Stimulated activated naive CD8-positive, alpha-beta T cell treated with anti-CD3 and anti-CD28 coated beads, Interleukin-15, amount 100 ng/mL, for 72 hours (primary cell): ENCODE results near the gene ANO7.

Experiments
- ATAC-seq: fragments of 150-1000 bp; cut with Tn5 transposase; 2 replicates; pipeline ENCODE4 v1.10.0; 2021; ENCODE audit warnings: mild to moderate bottlenecking, moderate library complexity
- DNase-seq, 2 donors: peaks; one replicate each; pipeline ENCODE4 v3.0.0; 2021 to 2022
- H3K27ac Mint-ChIP-seq, 2 donors: one replicate each; pipeline ENCODE4 v1.8.0; 2022; ENCODE audit warnings: mild to moderate bottlenecking in 2 of 2, mixed read lengths in 2 of 2, moderate library complexity in 2 of 2
- H3K27me3 Mint-ChIP-seq: one replicate; pipeline ENCODE4 v1.8.0; 2022; ENCODE audit warnings: mixed read lengths
- H3K4me1 Mint-ChIP-seq: one replicate; pipeline ENCODE4 v1.8.0; 2022; ENCODE audit warnings: mild to moderate bottlenecking, mixed read lengths
- H3K4me3 Mint-ChIP-seq, 2 donors: one replicate each; pipeline ENCODE4 v1.8.0; 2022; ENCODE audit warnings: mild to moderate bottlenecking in 2 of 2, mixed read lengths in 2 of 2, moderate library complexity in 1 of 2
- H3K9me3 Mint-ChIP-seq, 2 donors: one replicate each; pipeline ENCODE4 v1.8.0; 2022; ENCODE audit warnings: mixed read lengths in 2 of 2

The ANO7 gene

DNA sequence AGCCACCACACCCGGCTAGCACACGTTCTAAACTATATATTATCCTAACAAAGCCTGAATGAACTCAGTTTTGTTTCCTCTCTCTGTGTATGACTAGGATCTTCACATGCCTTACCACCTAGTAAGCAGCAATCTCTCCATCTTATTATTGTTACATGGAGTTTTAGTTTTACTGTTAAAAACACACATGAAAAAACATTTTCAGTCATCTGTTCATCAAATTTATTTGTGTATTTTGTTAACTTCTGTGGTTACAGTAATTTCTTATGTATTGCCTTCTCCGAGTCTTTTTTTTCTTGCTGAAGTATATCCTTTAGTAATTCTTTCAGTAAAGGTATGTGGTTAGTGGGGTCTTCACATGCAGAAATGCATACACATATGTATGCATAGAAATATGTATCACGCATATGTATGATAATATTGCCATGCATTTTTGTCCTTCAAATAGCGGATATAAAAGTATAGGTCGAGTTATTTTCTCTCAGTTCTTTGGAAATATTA is 31.4 kb downstream of the ANO7 start:
- peaks cover 51% of the 10 kb centered on the region for H3K4me1 Mint-ChIP-seq
- DNase-seq (no peak), ATAC-seq (no peak)
- no peak overlapping the region for H3K27ac Mint-ChIP-seq
- H3K27me3 Mint-ChIP-seq, result peaks cover 23% of the 10 kb centered on the region
- no peak overlapping the region for H3K4me3 Mint-ChIP-seq
- no peaks in the 10 kb centered on the region for H3K9me3 Mint-ChIP-seq

DNA sequence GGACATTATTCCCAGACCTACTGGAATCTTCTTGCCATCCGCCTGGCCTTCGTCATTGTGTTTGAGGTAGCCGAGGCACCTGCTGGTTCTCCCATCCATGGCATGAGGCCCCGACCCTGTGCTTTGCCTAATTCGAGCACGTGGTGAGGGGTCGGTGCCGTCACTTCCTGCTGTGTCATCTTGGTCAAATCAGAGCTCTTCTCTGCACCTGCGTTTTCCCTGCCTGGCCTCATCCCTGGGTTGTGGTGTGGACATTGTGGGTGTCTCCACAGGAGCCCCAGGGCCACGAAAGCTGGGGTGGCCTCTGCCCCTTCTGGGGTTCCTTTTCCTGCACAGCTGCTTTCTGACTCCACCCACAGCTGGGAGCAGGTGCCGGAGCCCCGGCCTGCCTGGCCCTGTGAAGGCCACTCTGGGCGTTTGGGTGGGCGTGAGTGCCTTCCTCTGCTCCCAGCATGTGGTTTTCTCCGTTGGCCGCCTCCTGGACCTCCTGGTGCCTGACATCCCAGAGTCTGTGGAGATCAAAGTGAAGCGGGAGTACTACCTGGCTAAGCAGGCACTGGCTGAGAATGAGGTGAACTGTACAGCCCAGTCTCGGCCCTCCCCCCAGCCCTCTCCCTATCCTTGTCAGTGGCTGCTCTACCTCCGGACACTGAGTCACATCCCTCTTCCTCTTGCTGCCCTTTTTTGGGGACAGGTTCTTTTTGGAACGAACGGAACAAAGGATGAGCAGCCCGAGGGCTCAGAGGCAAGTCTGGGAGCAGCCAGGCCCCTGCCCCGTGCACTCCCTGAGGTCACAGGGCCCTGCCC is 34.9 kb downstream of the ANO7 start:
- DNase-seq, result no peak
- H3K9me3 Mint-ChIP-seq, result no peaks in the 10 kb centered on the region
- H3K4me3 Mint-ChIP-seq, result no peak overlapping the region
- H3K27me3 Mint-ChIP-seq, result peaks cover 9% of the 10 kb centered on the region
- peaks cover 41% of the 10 kb centered on the region for H3K4me1 Mint-ChIP-seq
- H3K27ac Mint-ChIP-seq, result peak overlapping the region in 1 of 2 donors; percentile 1
- peak; percentile 55 for ATAC-seq

DNA sequence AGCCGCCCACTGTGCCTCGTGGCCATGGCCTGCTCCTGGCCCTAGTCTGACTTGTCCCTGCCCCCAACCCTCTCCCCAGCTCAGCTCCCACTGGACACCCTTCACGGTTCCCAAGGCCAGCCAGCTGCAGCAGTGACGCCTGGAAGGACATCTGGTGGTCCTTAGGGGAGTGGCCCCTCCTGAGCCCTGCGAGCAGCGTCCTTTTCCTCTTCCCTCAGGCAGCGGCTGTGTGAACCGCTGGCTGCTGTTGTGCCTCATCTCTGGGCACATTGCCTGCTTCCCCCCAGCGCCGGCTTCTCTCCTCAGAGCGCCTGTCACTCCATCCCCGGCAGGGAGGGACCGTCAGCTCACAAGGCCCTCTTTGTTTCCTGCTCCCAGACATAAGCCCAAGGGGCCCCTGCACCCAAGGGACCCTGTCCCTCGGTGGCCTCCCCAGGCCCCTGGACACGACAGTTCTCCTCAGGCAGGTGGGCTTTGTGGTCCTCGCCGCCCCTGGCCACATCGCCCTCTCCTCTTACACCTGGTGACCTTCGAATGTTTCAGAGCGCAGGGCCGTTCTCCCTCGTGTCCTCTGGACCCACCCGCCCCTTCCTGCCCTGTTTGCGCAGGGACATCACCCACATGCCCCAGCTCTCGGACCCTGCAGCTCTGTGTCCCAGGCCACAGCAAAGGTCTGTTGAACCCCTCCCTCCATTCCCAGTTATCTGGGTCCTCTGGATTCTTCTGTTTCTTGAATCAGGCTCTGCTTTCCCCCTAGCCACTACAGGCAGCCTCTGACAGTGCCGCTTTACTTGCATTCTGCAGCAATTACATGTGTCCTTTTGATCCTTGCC is 35.8 kb downstream of the ANO7 start:
- Mint-ChIP-seq H3K4me3 (peak overlapping the region in 1 of 2 donors; percentile 27), H3K27me3 (peaks cover 8% of the 10 kb centered on the region), H3K4me1 (peaks cover 33% of the 10 kb centered on the region), H3K9me3 (no peaks in the 10 kb centered on the region), H3K27ac (peak overlapping the region; percentile 50 to 75)
- peak; percentile 42 for ATAC-seq
- no peak for DNase-seq

DNA sequence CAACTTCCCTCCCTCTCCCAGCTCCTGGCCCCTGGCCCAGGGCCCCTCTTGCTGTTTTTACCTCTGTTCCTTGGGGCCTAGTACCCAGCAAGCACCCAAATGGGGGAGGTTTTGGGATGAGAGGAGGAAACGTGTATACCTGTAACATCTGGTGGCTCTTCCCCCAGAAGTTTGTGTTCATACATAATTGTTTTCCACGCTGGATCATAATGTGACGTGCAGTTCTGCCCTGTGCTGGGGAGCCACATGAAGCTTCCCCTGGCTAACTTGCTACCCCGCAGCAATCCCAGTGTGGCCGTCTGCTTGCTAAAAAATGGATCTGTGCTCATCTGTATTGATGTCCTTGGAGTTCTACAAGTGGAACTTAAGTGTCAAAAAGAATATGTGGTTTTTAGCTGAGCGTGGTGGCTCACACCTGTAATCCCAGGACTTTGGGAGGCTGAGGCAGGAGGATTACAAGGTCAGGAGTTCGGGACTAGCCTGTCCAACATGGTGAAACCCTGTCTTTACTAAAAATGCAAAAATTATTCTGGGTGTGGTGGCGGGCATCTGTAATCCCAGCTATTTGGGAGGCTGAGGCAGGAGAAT is 36.5 kb downstream of the ANO7 start:
- Mint-ChIP-seq H3K9me3 (no peaks in the 10 kb centered on the region), H3K27me3 (peaks cover under 1% of the 10 kb centered on the region), H3K4me1 (peaks cover 26% of the 10 kb centered on the region), H3K27ac (peak overlapping the region in 1 of 2 donors; percentile 50), H3K4me3 (no peak overlapping the region)
- no peak for ATAC-seq
- no peak for DNase-seq

DNA sequence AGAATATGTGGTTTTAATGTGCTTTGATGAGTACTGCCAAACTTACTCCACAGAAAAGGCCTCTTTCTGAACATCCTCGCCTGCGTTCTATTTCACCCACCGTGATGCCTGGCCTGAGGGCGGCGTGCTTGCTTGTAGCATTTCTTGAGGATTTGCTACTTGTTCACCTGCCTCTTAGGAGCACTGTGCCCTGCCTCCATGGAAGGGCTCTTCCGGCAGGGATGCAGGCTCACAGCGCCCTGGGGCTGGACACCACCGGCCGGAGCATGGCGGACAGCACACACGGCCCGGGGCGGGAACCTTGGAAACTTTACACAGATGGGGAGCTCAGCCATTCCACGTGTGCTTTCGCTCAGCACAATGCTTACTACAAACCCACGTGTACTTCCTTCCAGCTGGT is 37.1 kb downstream of the ANO7 start:
- Mint-ChIP-seq H3K4me1 (peaks cover 24% of the 10 kb centered on the region), H3K9me3 (no peaks in the 10 kb centered on the region), H3K27me3 (no peaks in the 10 kb centered on the region), H3K4me3 (no peak overlapping the region), H3K27ac (no peak overlapping the region)
- no peak for ATAC-seq
- no peak for DNase-seq

DNA sequence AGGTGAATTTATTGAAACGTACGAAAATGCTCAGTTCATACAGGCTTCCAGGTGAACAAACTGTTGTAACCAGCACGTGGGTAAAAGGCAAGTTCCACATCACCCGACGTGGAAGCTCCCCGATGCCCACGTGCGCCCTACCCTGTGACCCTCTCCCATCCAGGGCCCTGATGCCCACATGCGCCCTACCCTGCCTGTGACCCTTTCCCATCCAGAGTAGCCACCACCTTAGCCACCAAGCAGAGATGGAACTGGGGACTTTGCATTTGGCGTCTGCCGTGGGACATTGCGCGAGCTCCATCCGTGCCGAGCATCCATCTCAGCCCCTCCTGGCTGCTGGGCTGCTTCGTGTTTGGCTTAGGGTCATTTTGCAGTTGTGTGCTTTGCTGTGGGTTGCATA is 37.5 kb downstream of the ANO7 start:
- H3K27me3 Mint-ChIP-seq, result no peaks in the 10 kb centered on the region
- no peak for DNase-seq
- H3K9me3 Mint-ChIP-seq, result no peaks in the 10 kb centered on the region
- H3K4me1 Mint-ChIP-seq, result peaks cover 24% of the 10 kb centered on the region
- no peak for ATAC-seq
- no peak overlapping the region for H3K4me3 Mint-ChIP-seq
- H3K27ac Mint-ChIP-seq, result no peak overlapping the region

DNA sequence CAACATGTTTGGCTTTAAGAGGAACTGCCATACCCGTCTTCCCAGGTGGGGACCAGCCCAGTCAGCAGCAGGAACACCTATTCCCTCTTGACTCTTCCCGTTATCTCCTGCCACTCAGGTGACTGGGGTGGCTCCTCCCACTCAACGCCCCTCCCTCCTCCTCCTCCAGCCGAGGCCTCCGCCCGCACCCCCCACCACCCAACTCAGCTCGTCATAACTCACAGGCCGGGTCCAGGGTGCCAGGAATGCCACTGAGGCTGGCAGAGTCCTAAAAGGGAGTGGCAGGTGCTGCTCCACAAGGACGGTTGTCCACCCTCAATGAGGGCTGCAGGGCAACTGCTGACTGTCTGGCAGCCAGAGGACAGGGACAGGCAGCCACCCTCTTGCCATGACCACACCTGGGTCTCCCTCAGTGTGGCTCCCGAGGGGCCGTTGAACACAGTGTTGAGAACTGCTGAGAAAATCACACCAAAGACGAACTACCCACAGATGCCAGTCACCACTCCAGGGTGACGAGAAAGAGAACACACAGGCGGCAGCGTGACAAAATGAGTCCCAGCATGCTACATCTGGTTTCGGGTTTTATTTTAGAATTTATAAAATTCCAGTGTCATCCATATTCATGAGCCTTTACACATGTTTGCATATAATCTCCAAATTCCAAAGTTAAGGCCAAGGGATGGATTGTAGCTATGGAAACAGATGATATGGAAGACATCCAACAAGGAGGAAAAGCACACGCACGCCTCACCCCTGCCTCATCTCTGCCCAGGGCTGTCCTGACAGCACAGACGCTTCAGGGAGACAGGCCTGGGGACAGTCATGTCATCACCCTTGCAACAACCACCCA is 38.5 kb downstream of the ANO7 start:
- ATAC-seq, result no peak
- no peak for DNase-seq
- Mint-ChIP-seq H3K27me3 (no peaks in the 10 kb centered on the region), H3K4me3 (no peak overlapping the region), H3K4me1 (peaks cover 24% of the 10 kb centered on the region), H3K9me3 (no peaks in the 10 kb centered on the region), H3K27ac (no peak overlapping the region)

DNA sequence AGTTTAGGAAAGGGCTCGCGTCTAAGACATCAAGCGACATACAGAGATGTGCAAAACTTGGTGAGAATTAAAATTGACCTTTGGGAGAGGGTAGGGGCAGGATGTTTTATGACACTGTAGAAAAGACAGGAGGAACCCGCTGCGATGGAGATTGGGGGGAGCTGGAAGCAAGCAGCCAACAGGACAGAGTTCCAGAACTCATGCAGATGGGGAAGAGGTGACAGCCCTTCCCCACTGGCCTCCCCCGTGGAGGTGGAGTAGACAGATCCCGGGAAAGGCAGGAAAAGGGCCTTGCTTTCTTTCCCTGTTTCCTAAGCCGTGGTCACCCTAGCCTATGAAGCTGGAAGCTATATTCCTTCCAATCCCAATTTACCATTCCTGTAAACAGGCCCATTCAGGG is 39.1 kb downstream of the ANO7 start:
- Mint-ChIP-seq H3K27ac (peak overlapping the region in 1 of 2 donors; percentile 51), H3K4me1 (peaks cover 23% of the 10 kb centered on the region), H3K4me3 (no peak overlapping the region), H3K27me3 (no peaks in the 10 kb centered on the region), H3K9me3 (no peaks in the 10 kb centered on the region)
- ATAC-seq, result no peak
- no peak for DNase-seq

DNA sequence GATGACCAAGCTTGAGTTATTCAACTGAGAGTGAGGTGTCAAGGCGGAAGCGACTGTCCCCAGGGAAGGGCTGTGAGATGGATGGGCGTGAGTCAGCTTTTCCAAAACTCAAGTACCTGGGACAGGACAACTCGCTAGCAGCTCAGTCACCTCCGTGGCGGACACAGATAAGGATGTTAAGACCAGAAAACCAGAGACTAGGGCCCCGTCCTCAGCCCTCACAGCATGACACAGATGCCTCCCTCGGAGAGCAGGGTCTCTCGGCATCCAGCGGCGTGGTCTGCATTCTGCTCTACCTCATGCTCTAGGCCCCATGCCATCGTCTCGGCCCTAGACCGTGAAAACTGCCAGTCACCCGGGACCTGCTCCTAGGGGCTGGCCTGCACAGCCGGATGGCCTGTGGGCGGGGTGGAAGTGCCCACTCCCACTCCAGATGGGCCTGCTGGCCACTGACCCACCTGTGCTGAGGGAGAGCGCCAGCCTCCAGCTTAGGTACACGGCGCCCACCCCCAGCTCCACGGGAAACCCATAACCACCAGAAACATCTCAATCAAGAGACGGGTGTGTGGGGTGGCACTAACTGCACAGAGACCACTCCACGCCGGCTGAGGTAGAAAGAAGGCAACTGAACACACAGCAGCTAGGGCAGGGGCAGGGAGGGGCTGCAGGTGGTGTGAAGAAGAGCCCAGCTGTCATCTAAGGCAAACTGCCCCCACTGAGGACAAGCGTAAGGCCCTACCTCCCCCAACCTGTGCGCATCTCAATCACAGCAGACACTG is 39.8 kb downstream of the ANO7 start:
- ATAC-seq (no peak), DNase-seq (no peak)
- H3K27me3 Mint-ChIP-seq, result no peaks in the 10 kb centered on the region
- H3K4me1 Mint-ChIP-seq, result peaks cover 17% of the 10 kb centered on the region
- H3K27ac Mint-ChIP-seq, result peak overlapping the region; percentile 13 to 42
- H3K4me3 Mint-ChIP-seq, result no peak overlapping the region
- no peaks in the 10 kb centered on the region for H3K9me3 Mint-ChIP-seq

DNA sequence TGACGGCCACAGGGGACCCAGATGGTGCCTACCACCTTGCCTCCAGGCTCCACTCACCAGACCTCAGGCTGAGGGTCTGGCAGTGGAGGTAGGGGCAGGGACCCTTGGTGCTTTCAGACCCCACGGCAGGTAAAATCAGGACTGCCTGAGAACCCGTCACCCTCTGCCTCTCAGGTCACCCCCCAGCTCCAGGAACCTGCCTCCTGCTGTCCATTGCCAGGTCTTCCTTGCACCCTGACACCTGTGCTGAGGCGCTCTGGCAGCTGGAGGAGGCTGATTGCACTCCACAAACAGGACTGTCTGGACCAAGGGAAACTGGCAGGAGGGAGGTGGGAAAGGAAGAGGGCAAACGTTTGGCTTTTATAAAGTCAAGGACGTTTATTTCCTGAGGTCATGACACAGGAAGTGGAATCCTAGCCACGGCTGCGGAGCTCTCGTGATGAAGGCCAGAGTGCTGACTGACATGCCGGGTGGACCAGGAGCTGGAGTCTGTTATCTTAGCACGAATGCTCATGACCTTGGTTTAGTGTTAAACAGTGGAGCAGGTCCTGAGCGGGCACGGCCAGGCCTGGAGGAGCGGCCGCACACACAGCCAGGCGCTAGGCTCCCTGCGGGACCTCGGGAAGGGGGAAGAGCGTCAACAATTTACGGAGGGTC is 40.5 kb downstream of the ANO7 start:
- peak overlapping the region in 1 of 2 donors; percentile 78 for H3K27ac Mint-ChIP-seq
- H3K9me3 Mint-ChIP-seq, result no peaks in the 10 kb centered on the region
- no peaks in the 10 kb centered on the region for H3K27me3 Mint-ChIP-seq
- H3K4me3 Mint-ChIP-seq, result no peak overlapping the region
- ATAC-seq (no peak), DNase-seq (no peak)
- peaks cover 9% of the 10 kb centered on the region for H3K4me1 Mint-ChIP-seq

DNA sequence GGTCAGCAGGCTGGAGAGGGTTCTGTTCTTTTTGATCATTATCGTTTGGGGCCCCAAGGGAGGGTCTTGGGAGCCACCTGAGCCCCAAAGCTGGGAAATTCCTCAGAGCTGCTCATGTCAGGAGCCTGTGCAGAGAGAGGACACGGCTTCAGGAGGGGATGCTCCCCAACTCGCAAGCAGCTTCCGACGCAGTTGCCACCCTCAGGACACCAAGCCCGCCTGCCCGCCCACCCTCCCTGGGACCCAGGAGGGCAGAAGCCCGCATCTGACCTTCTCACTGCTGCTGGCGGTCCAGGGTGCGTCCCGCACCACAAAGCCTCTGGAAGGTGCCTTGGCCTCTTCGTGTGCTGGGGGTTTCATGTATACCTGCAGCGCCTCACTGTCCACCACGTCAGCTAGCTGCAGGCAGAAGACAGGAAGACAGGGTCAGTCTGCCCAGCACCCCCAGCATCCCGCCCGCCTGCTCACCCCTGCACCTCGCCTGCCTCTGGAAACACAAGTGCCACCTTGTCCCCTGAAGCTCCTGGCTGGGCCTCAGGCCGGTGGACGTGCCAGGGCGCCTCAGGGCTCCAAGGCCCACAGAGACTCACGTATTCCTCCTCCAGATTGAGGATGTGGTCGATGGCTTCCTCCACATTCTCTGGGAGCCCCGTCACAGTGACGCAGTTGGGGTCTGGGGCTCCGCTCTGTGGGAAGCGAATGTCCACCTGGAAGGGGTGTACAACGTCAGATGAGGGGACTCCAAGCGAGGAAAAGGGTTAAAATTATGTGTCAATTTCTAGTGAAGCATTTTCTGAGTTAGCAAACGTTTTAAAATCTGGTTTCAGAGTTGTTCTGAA is 41.3 kb downstream of the ANO7 start:
- Mint-ChIP-seq H3K27ac (no peak overlapping the region), H3K4me1 (peaks cover 1% of the 10 kb centered on the region), H3K4me3 (no peak overlapping the region), H3K27me3 (no peaks in the 10 kb centered on the region), H3K9me3 (no peaks in the 10 kb centered on the region)
- ATAC-seq (no peak), DNase-seq (no peak)

DNA sequence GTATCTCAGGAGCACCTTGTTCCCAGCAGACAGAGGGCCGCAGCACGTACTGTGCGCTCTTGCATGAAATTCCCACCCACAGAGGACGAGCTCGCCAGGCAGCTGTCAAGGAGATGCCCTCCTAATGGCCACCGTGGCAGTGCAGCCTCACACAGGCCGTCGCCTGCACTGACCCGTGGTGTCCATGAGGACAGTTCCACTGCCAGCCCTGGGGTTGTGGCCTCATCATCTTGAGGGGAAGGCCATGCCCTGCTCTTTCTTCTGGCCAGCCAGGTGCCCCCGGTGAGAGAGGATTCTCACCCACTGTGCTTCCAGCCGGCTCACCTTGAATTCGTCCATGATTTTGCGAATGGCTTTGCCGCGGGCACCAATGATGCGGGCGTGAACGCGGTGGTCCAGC is 42.0 kb downstream of the ANO7 start:
- ATAC-seq (no peak), DNase-seq (no peak)
- H3K27ac Mint-ChIP-seq, result no peak overlapping the region
- no peaks in the 10 kb centered on the region for H3K9me3 Mint-ChIP-seq
- no peak overlapping the region for H3K4me3 Mint-ChIP-seq
- no peaks in the 10 kb centered on the region for H3K27me3 Mint-ChIP-seq
- no peaks in the 10 kb centered on the region for H3K4me1 Mint-ChIP-seq

DNA sequence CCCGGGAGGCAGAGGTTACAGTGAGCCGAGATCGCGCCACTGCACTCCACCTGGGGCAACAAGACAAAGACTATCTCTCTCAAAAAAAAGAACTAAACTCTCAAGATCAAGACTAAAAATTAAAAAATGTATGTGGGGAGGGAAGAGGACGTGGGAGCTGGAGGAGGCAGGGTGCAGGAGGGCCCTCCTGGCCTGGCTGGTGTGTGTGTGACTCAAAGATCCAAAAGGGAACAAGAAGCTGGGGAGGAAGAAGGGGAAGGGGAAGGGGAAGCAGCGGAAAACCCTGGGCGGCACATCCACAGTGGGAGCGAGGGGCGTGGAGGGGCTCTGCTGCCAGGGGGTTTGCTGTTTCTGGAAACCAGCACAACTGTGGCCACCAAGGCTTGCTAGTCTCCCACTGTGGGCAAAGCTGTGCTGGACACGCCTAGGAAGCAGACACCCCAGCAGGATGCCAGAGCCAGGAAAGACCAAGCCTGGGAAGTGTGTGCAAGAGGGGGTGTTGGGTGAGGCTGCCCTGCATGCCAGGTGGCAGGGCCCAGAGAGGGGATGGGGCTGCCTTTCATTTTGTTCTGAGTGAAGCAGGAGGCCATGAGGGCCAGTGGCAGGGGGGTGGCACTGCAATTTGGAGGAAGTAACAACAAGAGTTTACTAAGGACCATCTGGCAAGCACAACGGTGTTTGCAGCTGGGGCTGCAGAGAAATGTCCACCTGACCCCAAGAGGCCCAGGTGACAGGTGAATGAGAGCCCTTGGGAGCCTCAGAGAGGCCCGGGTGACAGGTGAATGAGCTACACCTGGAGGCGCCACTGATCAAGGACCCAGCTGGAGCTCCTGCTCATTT is 44.5 kb downstream of the ANO7 start:
- Mint-ChIP-seq H3K4me3 (no peak overlapping the region), H3K27me3 (no peaks in the 10 kb centered on the region), H3K9me3 (no peaks in the 10 kb centered on the region), H3K4me1 (no peaks in the 10 kb centered on the region), H3K27ac (peak overlapping the region; percentile 1 to 20)
- ATAC-seq (no peak), DNase-seq (no peak)
